Frontal cortex (tissue), 4 donors: Measurements from ENCODE around the gene GMDS. TPM values are rescaled to one million over a fixed set of nuclear protein-coding genes. Genes with fewer than 3 reads are reported as not detected.

Experiments used
- DNase-seq, 2 donors: peaks; one replicate each; pipeline ENCODE4 v3.0.0; 2012; ENCODE audit warnings: low spot score in 2 of 2
- FAIRE-seq: peaks from 2 replicates; lab custom pipeline; 2012; peaks lifted over from hg19 to GRCh38; lab: Jason Lieb, UNC
- total RNA-seq: library from RNA; depleted of rRNA; stranded (reverse); fragments of >200 nt; gene quantifications from one replicate; pipeline ENCODE4 v1.2.3, GENCODE V29; 2014
- donor health status: control.
- donor health status: control.
- donor health status: control.

GMDS gene
- total RNA-seq, 1 donor from 2014 or later = 5.3 TPM

DNA sequence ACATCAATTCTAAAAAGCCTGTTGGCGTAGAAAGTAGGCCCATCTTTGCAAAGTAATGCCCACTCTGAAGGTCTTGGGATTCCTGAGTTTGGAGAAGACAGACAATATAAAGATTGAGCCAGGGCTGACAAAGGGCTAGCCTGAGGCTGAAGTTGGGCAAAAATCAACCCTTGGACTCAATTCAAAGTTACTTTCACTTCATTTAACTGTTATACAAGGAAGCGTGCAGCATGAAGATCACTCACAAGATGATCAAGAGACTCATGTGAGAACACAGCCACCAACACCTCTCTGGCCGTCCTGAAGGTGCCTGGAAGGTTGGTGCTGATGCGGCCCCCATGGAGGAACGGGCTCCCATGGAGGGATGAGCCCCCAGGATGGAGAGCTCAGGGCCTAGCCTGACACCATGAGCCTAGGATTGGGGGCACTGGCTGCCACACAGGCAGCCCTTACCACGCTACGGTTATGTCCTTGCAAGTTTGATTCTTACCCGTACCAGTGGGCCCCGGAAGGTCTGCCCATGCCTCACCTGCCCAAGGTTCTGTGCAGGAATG lies 609.1 kb downstream of the GMDS start:
- DNase-seq = no peak
- no peak for FAIRE-seq

DNA sequence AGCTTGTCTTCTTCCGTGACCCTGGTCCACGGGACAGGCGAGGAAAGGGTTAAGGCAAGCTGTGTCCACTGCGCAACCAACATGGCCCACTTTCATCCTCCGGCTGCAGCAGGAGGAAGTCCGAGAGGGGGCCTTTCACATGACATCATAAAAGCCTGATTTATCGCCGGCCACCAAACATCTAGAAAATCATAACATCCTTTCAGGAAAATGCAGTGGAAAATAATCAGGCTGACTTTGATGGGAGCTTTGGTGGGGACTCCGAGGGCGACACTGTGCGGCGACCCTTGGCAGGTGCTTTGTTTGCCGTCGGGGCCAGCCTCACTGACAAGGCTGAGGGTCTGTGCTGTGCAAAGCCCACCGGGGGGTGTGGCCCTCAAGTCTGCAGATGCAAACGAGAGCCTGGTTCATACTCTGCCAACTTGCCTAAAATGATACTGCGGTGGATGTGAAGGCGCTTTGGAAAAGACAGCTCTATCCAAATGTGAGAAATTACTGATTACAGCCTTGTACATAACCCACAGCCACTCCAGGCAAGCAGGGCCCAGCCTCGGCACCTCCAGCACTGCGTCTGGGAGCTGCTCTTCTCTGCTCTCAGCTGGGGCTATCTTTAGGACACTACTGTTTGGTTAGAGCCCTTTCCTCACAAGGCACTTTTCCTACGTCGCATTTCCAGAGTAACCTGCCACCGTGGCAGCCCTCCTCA lies 609.9 kb downstream of the GMDS start:
- DNase-seq (no peak), FAIRE-seq (no peak)

DNA sequence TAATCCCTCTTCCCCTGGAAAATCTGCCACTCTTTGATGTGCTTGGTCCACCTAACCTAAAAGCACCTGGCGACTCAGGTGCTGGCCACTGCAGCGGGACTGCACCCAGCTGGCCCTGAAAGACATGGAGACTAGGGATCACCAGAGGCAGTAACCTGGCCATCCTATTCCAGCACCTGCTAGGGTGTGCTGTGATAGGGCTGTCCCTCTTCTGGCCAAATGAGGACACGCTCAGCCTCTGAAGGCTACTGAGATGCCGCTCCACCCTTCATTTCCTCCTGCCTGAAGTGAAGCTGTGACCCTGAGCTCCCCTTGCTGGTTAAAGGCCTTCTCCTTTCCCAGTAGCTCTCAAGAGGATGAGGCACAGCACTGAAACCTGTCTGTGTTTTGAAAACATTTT lies 611.3 kb downstream of the GMDS start:
- no peak for DNase-seq

DNA sequence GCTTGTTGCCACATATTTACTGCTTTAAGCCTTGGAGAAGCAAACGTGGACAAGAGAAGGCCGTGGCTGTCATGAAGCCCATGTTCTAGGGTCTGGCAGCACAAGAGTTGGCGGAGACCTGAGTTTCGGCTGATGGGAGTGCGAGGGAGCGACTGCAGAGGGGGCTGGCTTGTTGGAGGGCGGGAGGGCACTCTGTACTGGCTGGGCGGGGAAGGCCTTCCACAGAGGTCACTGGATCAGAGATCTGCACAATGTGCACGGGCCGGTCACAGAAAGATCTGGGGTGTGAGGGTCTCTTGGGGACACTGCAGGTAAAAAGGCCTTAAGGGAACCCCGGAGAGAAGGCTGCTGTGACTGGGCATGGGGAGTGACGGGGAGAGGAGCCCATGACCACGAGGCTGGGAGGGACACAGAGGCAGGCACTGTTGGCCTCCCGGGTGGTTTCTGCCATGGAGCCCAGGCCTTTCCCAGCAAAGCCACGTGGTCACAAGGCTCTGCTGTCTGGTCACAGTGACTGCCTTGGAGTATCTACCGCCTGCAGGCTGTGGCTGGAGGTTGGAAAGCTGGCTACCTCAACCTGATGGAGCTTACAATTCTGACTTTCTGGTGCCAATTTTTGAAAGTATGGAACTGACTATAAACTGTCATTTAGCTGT lies 611.9 kb downstream of the GMDS start:
- FAIRE-seq = no peak

More for the DNA sequence above, 611.3 kb downstream of the GMDS start:
- no peak for FAIRE-seq

DNA sequence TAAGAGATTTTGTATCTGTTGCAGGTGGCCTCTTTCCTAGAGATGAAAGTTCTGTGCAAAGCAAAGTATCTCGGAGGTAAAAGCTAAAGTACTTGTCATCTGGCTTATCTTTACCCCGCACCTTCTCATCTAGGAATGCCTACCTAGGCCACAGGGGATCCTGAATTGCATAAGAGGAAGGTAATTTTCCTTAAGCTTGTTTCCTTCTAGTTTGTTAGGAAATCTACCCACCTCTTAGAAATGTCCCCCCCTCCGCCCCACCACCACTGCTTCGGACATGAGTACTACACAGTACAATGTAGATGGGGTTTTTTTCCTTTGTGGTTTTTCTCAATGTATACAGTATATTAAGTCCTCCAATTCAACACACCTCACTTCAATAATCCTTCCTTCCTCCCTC lies 614.2 kb downstream of the GMDS start:
- no peak for FAIRE-seq
- no peak for DNase-seq

More for the DNA sequence above, 611.9 kb downstream of the GMDS start:
- no peak for DNase-seq

DNA sequence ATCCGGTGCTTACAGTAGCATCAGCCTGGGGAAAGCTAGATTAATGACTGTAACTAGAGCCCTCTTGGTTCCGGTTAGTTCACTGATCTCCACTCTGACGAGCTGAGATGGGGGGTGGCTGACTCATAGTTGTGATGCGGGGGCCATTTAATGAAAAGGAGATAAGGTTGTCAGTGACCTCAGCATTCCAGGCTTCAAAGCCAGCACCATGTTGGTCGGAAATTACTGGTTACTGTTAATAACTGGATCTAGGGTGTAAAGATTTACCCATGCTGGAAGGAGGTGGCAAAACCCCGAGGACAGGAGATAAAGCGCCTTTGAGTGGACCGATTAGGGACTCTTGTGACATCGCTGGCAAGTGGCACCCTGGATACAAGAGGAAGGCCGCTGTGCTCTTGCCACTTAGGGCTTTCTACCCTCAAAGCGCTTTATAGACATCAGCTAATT lies 614.6 kb downstream of the GMDS start:
- no peak for DNase-seq

DNA sequence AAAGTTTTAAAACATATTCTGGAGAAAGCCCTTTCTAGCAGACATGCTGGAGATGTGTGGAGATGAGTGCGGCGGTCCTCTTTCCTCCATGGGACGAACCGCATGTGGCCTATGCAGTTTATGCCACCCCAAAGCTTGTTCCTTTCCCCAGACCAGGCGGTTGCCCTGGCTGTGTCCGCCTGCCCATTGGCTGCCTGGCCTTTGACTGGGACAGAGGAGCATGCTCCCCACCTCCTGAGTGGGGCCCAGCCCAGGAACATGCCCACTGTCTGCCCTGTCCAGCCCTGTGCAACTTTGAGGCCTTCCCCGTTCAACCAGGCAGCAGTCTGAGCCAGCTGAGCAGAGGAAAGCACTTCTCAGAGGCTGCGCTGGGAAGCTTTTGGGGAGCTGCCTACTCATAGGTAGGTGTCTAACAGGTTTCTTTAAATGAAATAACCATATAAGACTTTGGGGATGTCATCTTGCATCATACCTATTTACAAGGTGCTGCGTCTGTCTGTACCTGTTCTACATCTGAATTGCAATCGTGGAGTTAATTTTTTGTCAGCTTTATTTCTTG lies 615.1 kb downstream of the GMDS start:
- no peak for DNase-seq
- no peak for FAIRE-seq

More for the DNA sequence above, 614.6 kb downstream of the GMDS start:
- FAIRE-seq = no peak

DNA sequence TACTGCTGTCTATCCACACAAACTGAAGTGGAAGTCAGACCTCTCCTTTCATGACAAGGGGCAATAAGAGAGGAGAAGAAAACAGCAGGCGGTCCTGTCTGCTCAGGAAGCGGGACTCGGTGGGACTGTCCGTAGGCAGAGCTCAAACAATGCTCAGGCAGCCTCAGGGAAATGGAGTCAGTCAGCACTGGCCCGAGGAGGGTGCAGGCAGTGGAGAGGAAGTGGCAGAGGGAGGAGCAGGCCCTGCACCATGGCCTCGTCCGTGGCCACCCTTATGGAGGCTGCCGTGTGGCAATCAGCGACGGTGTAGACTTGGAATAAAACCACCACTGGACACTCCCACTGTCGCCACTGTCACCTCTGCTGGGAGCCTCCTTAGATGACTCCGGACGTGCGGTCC lies 616.1 kb downstream of the GMDS start:
- DNase-seq (no peak), FAIRE-seq (no peak)

DNA sequence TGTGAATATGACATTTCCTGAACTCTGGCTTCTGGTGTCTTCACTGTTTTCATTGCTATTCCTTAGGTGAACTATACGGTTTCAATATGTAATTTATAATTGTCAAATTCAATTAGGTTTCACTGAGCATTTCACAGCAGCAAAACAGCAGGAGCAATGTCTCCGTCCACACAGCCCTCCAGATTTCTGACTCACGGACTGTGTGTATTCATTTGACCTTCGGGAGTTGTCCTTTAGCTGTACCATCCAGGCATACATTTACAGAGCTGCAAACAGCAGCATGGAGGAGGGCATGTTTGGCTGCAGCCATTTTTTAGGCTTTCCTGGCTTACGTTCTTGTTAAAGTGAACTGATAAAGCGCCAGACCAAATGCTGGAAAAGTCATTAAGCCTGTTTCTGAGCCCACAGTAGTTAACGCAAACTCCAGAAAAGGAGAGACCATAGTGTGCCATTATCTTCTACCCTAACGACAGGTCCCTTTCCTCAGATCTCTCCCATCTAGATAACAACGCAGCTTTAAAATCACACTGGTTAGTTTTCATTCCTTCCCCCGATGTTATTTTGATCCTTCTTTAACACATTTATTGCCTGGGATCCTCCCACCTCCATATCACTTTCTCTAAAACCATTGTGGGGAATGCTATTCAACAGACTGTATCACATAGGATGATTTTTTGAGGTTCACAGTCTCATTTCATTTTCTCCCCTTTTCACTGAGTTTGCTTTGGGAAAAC lies 617.4 kb downstream of the GMDS start:
- FAIRE-seq (no peak), DNase-seq (no peak)

DNA sequence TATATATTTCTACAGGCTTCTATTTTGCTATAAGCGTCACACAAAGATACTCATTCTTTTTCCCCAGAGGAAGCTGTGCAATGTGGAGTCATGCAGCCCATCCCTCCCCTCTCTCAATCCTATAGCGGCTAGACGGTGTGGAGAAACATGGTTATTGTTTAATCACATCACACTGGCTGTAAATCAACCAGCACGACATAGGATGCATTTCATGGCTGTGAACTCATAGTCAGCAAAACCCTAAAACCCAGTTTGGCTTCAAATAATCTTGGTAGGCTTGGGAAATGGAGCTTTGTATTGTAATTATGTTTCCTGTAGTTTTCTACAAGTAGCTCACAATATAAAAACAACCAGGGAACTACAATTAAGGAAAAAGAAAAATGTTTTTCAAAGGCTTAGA lies 618.9 kb downstream of the GMDS start:
- DNase-seq (no peak), FAIRE-seq (no peak)

DNA sequence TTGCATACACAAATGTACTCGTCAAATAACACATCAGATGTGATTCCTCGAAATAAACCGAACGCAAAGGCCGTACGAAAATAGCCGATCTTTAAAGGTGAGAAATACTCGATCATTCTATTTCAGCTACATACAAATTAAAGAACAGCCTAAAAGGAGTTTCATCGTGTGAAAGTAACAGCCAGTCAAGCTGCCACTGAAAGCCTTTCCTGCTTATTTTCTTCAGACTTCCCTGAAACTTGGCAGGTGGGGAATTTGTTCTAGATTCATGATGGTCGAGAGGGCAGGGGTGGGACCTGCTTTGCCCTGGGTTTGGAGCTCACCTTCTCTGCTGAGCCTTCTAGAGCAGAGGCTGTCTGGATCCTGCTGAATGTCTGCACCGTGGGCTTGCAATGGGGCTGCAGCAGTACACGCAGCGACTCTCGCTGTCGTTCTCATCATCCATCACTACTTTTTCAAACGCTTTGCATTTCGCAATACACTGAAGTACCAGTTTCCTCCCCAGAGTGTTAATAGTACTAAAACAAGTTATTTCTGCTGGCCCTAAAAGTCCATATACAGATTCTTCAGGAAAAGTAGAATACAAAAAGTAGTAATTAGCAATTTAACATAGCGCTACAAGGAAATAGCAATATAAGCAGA lies 619.5 kb downstream of the GMDS start:
- no peak for FAIRE-seq
- DNase-seq = no peak

DNA sequence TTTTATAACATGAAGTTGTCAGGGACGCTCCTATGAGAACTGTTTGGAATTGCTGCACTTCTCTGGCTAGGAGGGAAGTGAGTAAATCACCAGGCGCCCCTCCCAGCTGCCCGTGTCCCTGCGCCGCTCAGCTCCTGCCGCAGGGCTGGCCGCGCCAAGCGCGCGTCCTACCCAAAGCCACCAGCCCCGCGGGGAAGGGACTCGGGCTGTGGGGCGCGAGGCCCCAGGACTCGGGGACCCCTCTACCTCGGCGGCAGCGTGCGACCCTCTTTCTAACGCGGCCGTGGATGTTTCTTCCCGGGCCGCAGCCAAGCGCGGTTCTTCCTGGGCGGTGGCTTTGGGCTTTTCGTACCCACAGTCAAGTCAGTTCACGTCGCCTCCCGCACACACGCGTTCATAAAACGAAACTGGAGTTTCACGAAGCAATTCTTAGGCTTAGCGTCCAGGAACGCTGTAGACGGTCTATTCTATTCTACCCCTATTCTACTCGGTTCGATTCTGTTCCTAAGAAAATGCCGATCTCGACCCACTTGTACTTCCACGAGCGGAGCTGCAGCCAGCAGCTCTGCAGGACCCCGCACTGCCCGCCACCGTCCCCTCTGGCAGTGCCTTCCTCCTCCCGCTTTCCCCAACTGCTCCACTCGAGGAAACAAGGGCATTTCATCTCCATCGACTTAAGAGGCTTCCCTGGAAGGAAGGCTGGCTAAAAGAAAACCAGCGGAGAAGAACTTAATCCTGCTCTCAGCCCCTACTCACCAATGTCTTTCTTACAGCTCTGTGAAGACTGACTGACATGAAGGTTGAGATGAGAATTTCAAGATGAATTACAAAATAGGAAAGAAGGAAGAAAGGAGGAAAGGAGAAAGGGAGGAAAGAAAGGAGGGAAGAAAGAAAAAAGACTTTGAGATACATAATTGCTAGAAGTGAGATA lies 620.3 kb downstream of the GMDS start:
- FAIRE-seq (no peak), DNase-seq (peak in 1 of 2 donors; percentile 17)

DNA sequence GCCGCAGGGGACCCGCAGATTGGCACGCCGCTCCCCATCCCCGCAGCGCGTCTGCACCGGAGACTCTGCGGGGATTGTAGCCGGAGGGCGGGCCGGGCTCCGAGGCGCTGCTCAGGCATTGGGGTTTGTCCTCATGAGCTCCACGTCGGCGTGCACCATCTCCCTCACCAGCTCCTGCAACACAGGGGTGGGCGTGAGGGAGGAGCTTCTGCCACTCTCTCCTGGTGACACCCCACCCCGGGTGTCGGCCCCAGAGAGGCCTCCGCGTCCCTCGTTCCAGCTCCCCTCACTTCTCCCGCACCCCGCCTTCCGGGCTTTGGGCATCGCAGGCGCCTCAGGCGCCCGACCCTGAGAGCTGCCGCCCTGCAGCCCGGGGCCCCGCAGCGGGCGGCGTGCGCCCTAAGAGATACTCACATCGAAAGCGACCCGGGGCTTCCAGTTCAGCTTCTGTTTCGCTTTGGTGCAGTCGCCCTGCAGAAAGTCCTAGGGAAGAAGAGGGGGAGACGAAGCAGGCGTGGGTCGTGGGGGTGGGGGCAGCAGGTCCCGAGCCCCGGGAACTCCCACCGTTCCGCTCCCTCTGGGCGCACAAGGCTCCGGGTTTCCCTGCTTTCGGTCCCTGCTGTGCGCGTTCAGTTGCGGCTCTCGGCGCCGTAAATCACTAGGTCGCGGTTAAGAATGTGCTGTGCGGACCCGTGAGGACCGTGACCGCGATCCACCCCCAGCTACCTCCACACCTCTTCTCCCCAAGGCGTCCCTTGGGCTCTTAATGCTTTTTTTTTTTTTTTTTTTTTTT lies 621.2 kb downstream of the GMDS start:
- DNase-seq (peak in 1 of 2 donors; percentile 19), FAIRE-seq (no peak)

DNA sequence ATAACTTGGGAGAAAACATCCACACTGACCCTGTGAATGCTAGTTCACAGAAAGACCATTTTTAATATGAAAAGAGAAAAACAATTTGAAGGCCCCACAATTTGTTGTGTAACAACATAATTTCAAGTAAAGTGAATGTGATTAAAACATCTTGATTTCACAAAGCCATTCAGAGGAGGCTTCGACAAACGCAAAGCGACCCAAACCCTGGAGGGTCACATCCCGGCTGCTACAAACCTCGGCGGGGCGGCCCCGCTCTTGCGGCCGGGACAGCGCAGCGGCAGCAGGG lies 621.7 kb downstream of the GMDS start:
- no peak for FAIRE-seq
- no peak for DNase-seq

DNA sequence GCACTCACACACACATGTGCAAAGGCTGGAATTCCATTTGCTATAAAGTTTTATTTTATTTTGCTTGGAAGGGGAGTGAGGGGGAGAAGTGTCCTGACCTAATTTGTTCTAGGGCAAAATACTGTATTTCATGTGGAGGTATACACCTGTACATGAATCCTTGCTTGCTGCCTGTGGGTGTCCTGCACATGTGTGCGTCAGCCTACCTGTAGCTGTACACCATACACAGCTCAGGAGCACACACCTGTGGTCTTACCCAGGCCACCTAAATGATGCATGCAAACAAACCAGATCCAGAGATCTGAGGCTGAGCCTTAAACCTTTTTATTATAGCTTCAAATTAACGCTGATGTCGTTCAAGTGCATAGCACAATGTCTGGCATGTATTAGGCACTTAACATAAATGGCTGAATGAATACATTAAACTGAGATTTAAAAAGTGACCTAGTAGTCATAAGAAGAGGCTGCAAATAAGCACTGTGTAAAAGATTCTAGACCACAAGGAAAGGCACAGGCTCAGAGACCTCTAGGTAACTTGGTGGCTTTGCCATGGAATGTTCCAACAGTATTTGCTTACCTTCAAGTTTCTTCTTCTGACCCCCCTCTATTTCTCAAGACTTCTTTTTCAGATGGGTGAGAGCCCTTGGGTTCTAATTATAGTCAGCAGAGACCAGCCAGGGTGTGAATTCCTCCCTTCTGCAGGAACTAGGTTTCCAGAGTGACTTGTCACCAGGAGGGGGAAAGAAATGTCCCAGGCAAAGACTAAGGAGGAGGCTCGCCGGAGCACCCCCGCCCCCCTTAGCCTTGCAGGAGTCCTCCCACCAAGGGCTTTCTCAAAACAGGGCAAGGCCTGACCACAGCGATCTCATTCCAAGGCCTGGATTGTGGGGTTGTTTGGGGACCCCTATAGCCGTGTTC lies 622.3 kb downstream of the GMDS start:
- FAIRE-seq = no peak
- no peak for DNase-seq

DNA sequence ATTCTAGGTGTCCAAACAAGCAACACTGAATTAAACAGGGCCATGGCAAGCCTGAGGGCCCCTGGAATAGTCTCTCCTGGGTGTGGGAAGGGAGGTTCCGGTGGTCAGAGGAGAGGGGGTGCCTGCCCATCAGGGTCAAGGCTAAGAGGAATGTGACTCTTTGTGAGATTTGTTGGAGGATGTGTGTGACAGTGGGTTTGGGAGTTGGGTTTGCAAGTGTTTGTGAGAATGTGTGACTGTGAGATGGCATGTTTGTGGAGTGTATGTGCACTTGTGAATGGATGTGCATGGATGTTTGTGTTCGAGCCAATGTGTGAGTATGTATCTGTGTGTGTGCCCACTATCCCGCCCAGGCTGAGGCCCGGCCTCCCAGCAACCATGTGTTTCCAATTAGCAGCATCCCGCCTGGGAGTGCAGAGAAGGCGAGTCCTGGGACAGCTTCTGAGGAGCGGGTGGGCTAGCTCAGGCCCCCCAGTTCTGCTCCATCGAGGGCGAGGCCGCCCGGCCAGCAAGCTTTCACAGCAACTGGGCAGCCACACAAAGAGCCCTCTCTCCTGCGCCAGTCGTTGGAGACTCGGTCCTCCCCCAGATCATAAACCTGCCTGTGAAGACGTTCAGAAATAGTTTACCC lies 623.1 kb downstream of the GMDS start:
- FAIRE-seq = no peak

More for the DNA sequence above, 623.1 kb downstream of the GMDS start:
- DNase-seq = no peak
